ENCODE data around the gene MYO15A.

DNA sequence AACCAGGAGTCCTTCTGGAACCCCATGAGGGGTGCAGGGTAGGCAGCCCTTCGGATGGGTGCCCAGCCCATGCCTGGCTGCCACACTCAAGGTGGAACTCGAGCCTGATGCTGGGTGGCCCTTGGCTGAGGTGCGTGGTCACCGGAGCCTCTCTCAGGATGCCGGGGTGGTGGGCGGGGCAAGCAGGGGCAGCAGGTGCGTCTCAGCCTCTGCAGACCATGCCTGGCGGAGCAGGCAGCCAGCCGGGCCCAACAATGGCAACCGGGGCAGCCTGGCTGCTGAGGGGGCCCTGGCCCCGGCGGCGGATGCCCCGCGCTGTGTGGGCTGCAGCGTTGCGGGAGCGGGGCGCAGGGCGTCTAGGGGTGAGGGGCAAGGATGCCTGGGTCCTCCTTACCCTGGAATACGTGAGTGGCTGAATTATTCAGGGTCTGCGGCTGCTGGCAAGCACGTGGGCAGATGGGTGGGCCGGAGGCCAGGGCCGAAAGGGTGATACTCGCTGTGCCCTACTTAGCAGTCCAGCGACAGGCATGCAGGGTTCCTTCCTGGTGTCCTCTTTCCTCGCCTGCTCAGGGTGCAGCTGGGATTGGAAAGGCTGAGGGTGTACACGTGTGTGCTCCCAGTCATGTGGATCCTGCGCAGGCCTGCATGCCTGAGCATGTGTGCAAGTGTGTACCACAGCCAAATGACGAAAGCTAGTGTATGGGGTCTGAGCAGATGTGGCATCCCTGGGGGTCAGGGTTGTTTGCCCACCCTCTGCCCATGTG, 14.6 kb downstream of the MYO15A start:
- TF ChIP-seq TAF1 (IDR thresholded peaks at IDR 0.05; ENCODE audit: borderline replicate concordance, insufficient read depth, low read length) (no peak), REST (IDR thresholded peaks at IDR 0.05; ENCODE audit: insufficient read depth in 1 of 2, low read depth in 2 of 2, low read length in 2 of 2) (no peak)

All from PFSK-1 (cell line).